ENCODE measurements around the gene PCDHA10. TPM values are rescaled to one million over a fixed set of nuclear protein-coding genes. Genes with fewer than 3 reads are reported as not detected.
"Not testable (repeated sequence)": the region's sequence is repeated elsewhere in the genome, so short reads cannot be mapped to it uniquely, and the experiment has no call there.

The PCDHA10 gene
- under 1 TPM in 2 of 3 donors, not detected in 1; 0.11 to 0.17 TPM for polyA plus RNA-seq

GRCh38 chr5:140855772-140856674, at the start of gene PCDHA10:
TSS of gene PCDHA10 (plus strand) at chr5:140855897. CDS start at chr5:140856049, 152 bp downstream.
- no peak within 1 kb of the TSS for H3K27ac ChIP-seq (ENCODE audit: low read depth, low read length)
- WGBS, 3 donors, result 18 to 20% methylated on average over 33 to 44 of the region's 44 CpGs; no CpG with 5 or more reads in 1 of the 3 donors

GRCh38 chr5:140806834-140807775, 48.6 kb upstream of the PCDHA10 start, which contains the start of gene PCDHA4:
TSS of gene PCDHA4 (plus strand) at chr5:140807068.
- WGBS, 3 donors, result 12 to 19% (median 16%) methylated on average over 33 to 37 of the region's 47 CpGs
- H3K27ac ChIP-seq (ENCODE audit: low read depth, low read length), result no peak within 1 kb of the TSS

GRCh38 chr5:140808241-140808888, 47.3 kb upstream of the PCDHA10 start:
- not testable (repeated sequence) for H3K27ac ChIP-seq (ENCODE audit: low read depth, low read length)
- 58 to 59% (median 58%) methylated on average over 62 of the region's 62 CpGs for WGBS, 3 donors

- no peak overlapping the region for H3K27ac ChIP-seq (ENCODE audit: low read depth, low read length)
- WGBS, 3 donors, result 63 to 68% (median 66%) methylated on average over 42 to 43 of the region's 43 CpGs
Measured at GRCh38 chr5:140808889-140809291, 46.8 kb upstream of the PCDHA10 start.

- WGBS, 3 donors, result 24 to 26% (median 26%) methylated on average over 39 of the region's 39 CpGs
- no peak within 1 kb of the TSS for H3K27ac ChIP-seq (ENCODE audit: low read depth, low read length)
Measured at GRCh38 chr5:140821375-140822280, 34.1 kb upstream of the PCDHA10 start, which contains the start of gene PCDHA5. TSS of gene PCDHA5 (plus strand) at chr5:140821613.

DNA sequence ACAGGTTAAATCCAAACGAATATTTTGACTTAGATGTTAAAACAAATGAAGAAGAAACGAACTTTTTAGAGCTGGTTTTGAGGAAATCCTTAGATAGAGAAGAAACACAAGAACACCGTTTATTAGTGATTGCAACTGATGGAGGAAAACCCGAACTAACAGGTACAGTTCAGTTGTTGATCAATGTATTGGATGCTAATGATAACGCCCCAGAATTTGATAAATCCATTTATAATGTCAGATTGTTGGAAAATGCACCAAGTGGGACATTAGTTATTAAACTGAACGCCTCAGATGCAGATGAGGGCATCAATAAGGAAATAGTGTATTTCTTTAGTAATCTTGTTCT, 33.4 kb upstream of the PCDHA10 start:
- WGBS, 3 donors, result 23 to 29% (median 26%) methylated on average over 6 of the region's 6 CpGs

GRCh38 chr5:140822969-140823368, 32.7 kb upstream of the PCDHA10 start:
- H3K27ac ChIP-seq (ENCODE audit: low read depth, low read length), result not testable (repeated sequence)
- 48 to 53% (median 48%) methylated on average over 40 to 48 of the region's 48 CpGs for WGBS, 3 donors

More for the DNA sequence above, 33.4 kb upstream of the PCDHA10 start:
- no peak overlapping the region for H3K27ac ChIP-seq (ENCODE audit: low read depth, low read length)

DNA sequence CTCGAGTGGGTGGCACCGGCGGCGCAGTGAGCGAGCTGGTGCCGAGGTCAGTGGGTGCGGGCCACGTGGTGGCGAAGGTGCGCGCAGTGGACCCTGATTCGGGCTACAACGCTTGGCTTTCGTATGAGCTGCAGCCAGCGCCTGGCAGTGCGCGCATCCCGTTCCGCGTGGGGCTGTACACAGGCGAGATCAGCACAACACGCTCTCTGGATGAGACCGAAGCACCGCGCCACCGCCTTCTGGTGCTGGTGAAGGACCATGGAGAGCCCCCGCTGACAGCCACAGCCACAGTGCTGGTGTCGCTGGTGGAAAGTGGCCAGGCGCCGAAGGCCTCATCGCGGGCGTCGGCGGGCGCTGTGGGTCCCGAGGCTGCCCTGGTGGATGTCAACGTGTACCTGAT, 32.2 kb upstream of the PCDHA10 start:
- 49 to 54% (median 53%) methylated on average over 38 of the region's 38 CpGs for WGBS, 3 donors
- H3K27ac ChIP-seq (ENCODE audit: low read depth, low read length), result no peak overlapping the region

DNA sequence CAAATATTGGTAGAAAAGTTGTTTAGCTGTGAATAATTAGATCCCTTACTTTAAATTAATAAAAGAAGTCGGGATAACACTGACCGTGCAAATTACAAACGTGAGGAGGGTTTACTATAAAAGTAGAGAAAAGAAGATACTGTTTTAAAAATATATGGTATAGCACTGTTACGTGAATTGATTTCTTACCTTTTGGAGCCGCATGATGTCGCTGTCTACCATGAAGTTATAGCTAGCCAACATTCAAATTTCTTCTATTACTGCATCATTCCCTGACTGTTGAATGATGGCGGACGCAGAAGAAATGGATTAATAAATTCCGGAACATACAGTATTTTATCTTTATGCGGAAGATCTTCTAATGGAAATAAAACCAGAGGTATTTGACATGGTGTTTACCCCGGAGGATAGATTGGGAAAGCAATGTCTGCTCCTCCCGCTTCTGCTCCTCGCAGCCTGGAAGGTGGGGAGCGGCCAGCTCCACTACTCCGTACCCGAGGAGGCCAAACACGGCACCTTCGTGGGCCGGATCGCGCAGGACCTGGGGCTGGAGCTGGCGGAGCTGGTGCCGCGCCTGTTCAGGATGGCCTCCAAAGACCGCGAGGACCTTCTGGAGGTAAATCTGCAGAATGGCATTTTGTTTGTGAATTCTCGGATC, 27.9 kb upstream of the PCDHA10 start, which contains the start of gene PCDHA6:
PCDHA6 (plus strand) TSS at position 257 of the 658 bp plus-strand sequence; CDS start at position 389, 132 bp downstream.
- 14 to 16% (median 16%) methylated on average over 27 of the region's 27 CpGs for WGBS, 3 donors
- no peak within 1 kb of the TSS for H3K27ac ChIP-seq (ENCODE audit: low read depth, low read length)

DNA sequence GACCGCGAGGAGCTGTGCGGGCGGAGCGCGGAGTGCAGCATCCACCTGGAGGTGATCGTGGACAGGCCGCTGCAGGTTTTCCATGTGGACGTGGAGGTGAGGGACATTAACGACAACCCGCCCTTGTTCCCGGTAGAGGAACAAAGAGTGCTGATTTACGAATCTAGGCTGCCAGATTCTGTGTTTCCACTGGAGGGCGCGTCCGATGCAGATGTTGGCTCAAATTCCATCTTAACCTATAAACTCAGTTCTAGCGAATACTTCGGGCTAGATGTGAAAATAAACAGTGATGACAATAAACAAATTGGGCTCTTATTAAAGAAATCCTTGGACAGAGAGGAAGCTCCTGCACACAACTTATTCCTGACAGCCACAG, 27.3 kb upstream of the PCDHA10 start:
- 15 to 20% (median 15%) methylated on average over 18 of the region's 18 CpGs for WGBS, 3 donors
- no peak overlapping the region for H3K27ac ChIP-seq (ENCODE audit: low read depth, low read length)

- not testable (repeated sequence) for H3K27ac ChIP-seq (ENCODE audit: low read depth, low read length)
- 37 to 44% (median 40%) methylated on average over 104 to 106 of the region's 106 CpGs for WGBS, 3 donors
Measured at GRCh38 chr5:140829511-140830501, 25.9 kb upstream of the PCDHA10 start.

- WGBS, 3 donors, result 8 to 11% (median 9%) methylated on average over 8 of the region's 8 CpGs
- H3K27ac ChIP-seq (ENCODE audit: low read depth, low read length), result no peak within 1 kb of the TSS
Measured at GRCh38 chr5:140833993-140834392, 21.7 kb upstream of the PCDHA10 start, which contains the start of gene PCDHA7. TSS of gene PCDHA7 (plus strand) at chr5:140834269. CDS start at chr5:140834384, 115 bp downstream.

DNA sequence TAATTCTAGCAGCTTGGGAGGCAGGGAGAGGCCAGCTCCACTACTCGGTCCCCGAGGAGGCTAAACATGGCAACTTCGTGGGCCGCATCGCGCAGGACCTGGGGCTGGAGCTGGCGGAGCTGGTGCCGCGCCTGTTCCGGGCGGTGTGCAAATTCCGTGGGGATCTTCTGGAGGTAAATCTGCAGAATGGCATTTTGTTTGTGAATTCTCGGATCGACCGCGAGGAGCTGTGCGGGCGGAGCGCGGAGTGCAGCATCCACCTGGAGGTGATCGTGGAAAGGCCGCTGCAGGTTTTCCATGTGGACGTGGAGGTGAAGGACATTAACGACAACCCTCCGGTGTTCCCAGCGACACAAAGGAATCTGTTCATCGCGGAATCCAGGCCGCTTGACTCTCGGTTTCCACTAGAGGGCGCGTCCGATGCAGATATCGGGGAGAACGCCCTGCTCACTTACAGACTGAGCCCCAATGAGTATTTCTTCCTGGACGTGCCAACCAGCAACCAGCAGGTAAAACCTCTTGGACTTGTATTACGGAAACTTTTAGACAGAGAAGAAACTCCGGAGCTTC, 21.2 kb upstream of the PCDHA10 start:
- H3K27ac ChIP-seq (ENCODE audit: low read depth, low read length), result not testable (repeated sequence)
- 18 to 20% (median 18%) methylated on average over 23 to 26 of the region's 38 CpGs for WGBS, 3 donors

DNA sequence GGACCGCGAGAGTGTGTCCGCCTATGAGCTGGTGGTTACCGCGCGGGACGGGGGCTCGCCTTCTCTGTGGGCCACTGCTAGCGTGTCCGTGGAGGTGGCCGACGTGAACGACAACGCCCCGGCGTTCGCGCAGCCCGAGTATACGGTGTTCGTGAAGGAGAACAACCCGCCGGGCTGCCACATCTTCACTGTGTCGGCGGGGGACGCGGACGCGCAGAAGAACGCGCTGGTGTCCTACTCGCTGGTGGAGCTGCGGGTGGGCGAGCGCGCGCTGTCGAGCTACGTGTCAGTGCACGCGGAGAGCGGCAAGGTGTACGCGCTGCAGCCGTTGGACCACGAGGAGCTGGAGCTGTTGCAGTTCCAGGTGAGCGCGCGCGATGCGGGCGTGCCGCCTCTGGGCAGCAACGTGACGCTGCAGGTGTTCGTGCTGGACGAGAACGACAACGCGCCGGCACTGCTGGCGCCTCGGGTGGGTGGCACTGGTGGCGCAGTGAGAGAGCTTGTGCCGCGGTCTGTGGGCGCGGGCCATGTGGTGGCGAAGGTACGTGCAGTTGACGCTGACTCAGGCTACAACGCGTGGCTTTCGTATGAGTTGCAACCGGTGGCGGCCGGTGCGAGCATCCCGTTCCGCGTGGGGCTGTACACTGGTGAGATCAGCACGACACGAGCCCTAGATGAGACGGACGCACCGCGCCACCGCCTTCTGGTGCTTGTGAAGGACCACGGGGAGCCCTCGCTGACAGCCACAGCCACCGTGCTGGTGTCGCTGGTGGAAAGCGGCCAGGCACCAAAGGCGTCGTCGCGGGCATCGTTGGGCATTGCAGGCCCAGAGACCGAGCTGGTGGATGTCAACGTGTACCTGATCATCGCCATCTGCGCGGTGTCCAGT, 19.8 kb upstream of the PCDHA10 start:
- H3K27ac ChIP-seq (ENCODE audit: low read depth, low read length), result no peak overlapping the region
- WGBS, 3 donors, result 35 to 41% (median 41%) methylated on average over 94 to 103 of the region's 103 CpGs

Data from adipose tissue (tissue), 3 donors.